Measurements from ENCODE around the gene CD33. TPM values are rescaled to one million over a fixed set of nuclear protein-coding genes. Genes with fewer than 3 reads are reported as not detected.

CD33 gene
- total and polyA plus RNA-seq, 8 donors, result 3.3 to 26.4 (median 4.3) TPM

Small RNA genes lying within 50 kb of the gene (microRNA-seq; reads per million reads assigned to microRNA genes)
- gene MIR8074, result 0 reads per million in 2 donors

Other genes with a start within 250 kb of the CD33 start
- gene KLK7, start 241.2 kb upstream of the CD33 start, total RNA-seq, result under 1 TPM in 1 of 2 donors, not detected in 1; 0.55 TPM
- under 1 TPM in 3 of 6 donors, not detected in 3; 0.08 to 0.09 (median 0.08) TPM for gene KLK7, start 241.2 kb upstream of the CD33 start, polyA plus RNA-seq (ENCODE audit: insufficient read length in 6 of 6)
- not detected for gene KLK8, start 223.5 kb upstream of the CD33 start, total RNA-seq
- gene KLK8, start 223.5 kb upstream of the CD33 start, polyA plus RNA-seq (ENCODE audit: insufficient read length in 6 of 6), result under 1 TPM in 1 of 6 donors, not detected in 5; 0.24 TPM
- gene KLK10, start 205.4 kb upstream of the CD33 start, total RNA-seq, result 1 to 10 TPM; 1.3 to 3.4 TPM
- 1 to 10 TPM in 2 of 6 donors, under 1 TPM in 4; 0.35 to 2.1 (median 0.68) TPM for gene KLK10, start 205.4 kb upstream of the CD33 start, polyA plus RNA-seq (ENCODE audit: insufficient read length in 6 of 6)
- gene KLK11, start 198.5 kb upstream of the CD33 start, total RNA-seq, result 1 to 10 TPM; 3.6 to 7.2 TPM
- 1 to 10 TPM; 1.6 to 5.3 (median 3.2) TPM for gene KLK11, start 198.5 kb upstream of the CD33 start, polyA plus RNA-seq (ENCODE audit: insufficient read length in 6 of 6)
- gene KLK12, start 190.1 kb upstream of the CD33 start, total RNA-seq, result under 1 TPM in 1 of 2 donors, not detected in 1; 0.39 TPM
- gene KLK12, start 190.1 kb upstream of the CD33 start, polyA plus RNA-seq (ENCODE audit: insufficient read length in 6 of 6), result 1 to 10 TPM in 2 of 6 donors, under 1 TPM in 4; 0.31 to 1.3 (median 0.65) TPM
- 1 to 10 TPM in 1 of 2 donors, under 1 TPM in 1; 0.38 to 1.8 TPM for gene KLK13, start 160.0 kb upstream of the CD33 start, total RNA-seq
- under 1 TPM; 0.16 to 0.56 (median 0.22) TPM for gene KLK13, start 160.0 kb upstream of the CD33 start, polyA plus RNA-seq (ENCODE audit: insufficient read length in 6 of 6)
- gene KLK14, start 142.2 kb upstream of the CD33 start, total RNA-seq, result under 1 TPM; 0.26 to 0.37 TPM
- gene KLK14, start 142.2 kb upstream of the CD33 start, polyA plus RNA-seq (ENCODE audit: insufficient read length in 6 of 6), result under 1 TPM in 4 of 6 donors, not detected in 2; 0.17 to 0.45 (median 0.23) TPM
- gene CTU1, start 116.7 kb upstream of the CD33 start, total RNA-seq, result 1 to 10 TPM; 7.4 to 9.9 TPM
- 1 to 10 TPM; 1.6 to 3.7 (median 2.3) TPM for gene CTU1, start 116.7 kb upstream of the CD33 start, polyA plus RNA-seq (ENCODE audit: insufficient read length in 6 of 6)
- 10 to 100 TPM in 1 of 2 donors, 1 to 10 TPM in 1; 8.0 to 46.5 TPM for gene SIGLEC9, start 100.2 kb upstream of the CD33 start, total RNA-seq
- 1 to 10 TPM in 3 of 6 donors, under 1 TPM in 3; 0.63 to 1.7 (median 1.1) TPM for gene SIGLEC9, start 100.2 kb upstream of the CD33 start, polyA plus RNA-seq (ENCODE audit: insufficient read length in 6 of 6)
- gene SIGLEC7, start 82.8 kb upstream of the CD33 start, total RNA-seq, result 10 to 100 TPM in 1 of 2 donors, 1 to 10 TPM in 1; 7.3 to 10.4 TPM
- gene SIGLEC7, start 82.8 kb upstream of the CD33 start, polyA plus RNA-seq (ENCODE audit: insufficient read length in 6 of 6), result under 1 TPM; 0.63 to 0.91 (median 0.76) TPM
- not detected for gene SIGLECL1, start 26.0 kb downstream of the CD33 start, total RNA-seq
- gene SIGLECL1, start 26.0 kb downstream of the CD33 start, polyA plus RNA-seq (ENCODE audit: insufficient read length in 6 of 6), result not detected
- gene IGLON5, start 86.6 kb downstream of the CD33 start, total RNA-seq, result not detected
- 1 to 10 TPM; 1.0 to 4.1 (median 2.3) TPM for gene IGLON5, start 86.6 kb downstream of the CD33 start, polyA plus RNA-seq (ENCODE audit: insufficient read length in 6 of 6)
- 1 to 10 TPM; 3.5 to 4.1 TPM for gene VSIG10L, start 117.1 kb downstream of the CD33 start, total RNA-seq
- 1 to 10 TPM; 3.5 to 5.2 (median 3.7) TPM for gene VSIG10L, start 117.1 kb downstream of the CD33 start, polyA plus RNA-seq (ENCODE audit: insufficient read length in 6 of 6)
- gene ETFB, start 141.3 kb downstream of the CD33 start, total RNA-seq, result 10 to 100 TPM; 72.4 to 89.6 TPM
- gene ETFB, start 141.3 kb downstream of the CD33 start, polyA plus RNA-seq (ENCODE audit: insufficient read length in 6 of 6), result 10 to 100 TPM; 41.5 to 51.1 (median 45.9) TPM
- gene CLDND2, start 143.9 kb downstream of the CD33 start, total RNA-seq, result 1 to 10 TPM; 1.4 to 1.6 TPM
- 1 to 10 TPM in 5 of 6 donors, under 1 TPM in 1; 0.92 to 1.9 (median 1.4) TPM for gene CLDND2, start 143.9 kb downstream of the CD33 start, polyA plus RNA-seq (ENCODE audit: insufficient read length in 6 of 6)
- 10 to 100 TPM; 15.2 to 50.1 TPM for gene NKG7, start 147.6 kb downstream of the CD33 start, total RNA-seq
- 1 to 10 TPM; 2.8 to 7.6 (median 5.2) TPM for gene NKG7, start 147.6 kb downstream of the CD33 start, polyA plus RNA-seq (ENCODE audit: insufficient read length in 6 of 6)
- gene LIM2, start 162.9 kb downstream of the CD33 start, total RNA-seq, result not detected
- gene LIM2, start 162.9 kb downstream of the CD33 start, polyA plus RNA-seq (ENCODE audit: insufficient read length in 6 of 6), result not detected
- gene C19orf84, start 165.5 kb downstream of the CD33 start, total RNA-seq, result under 1 TPM in 1 of 2 donors, not detected in 1; 0.29 TPM
- gene C19orf84, start 165.5 kb downstream of the CD33 start, polyA plus RNA-seq (ENCODE audit: insufficient read length in 6 of 6), result under 1 TPM in 3 of 6 donors, not detected in 3; 0.25 to 0.34 (median 0.29) TPM
- gene SIGLEC10, start 192.6 kb downstream of the CD33 start, total RNA-seq, result 100 to 1,000 TPM in 1 of 2 donors, 1 to 10 TPM in 1; 5.2 to 119 TPM
- gene SIGLEC10, start 192.6 kb downstream of the CD33 start, polyA plus RNA-seq (ENCODE audit: insufficient read length in 6 of 6), result 1 to 10 TPM; 1.3 to 2.1 (median 1.5) TPM
- under 1 TPM; 0.87 to 0.99 TPM for gene SIGLEC8, start 233.4 kb downstream of the CD33 start, total RNA-seq
- under 1 TPM in 2 of 6 donors, not detected in 4; 0.04 to 0.06 TPM for gene SIGLEC8, start 233.4 kb downstream of the CD33 start, polyA plus RNA-seq (ENCODE audit: insufficient read length in 6 of 6)